Spleen (tissue), 7 donors: ENCODE measurements around the gene BICDL2.

Source experiments
- CTCF ChIP-seq, 11 experiments: fragments of 200-600 bp in 7 of 11; fragments of 450-650 bp in 4 of 11; sonication (generic) in 4 of 11; IDR thresholded peaks in 8 of 11; conservative IDR thresholded peaks in 3 of 11; 1 replicate in 7 of 11; 2 replicates in 4 of 11; pipeline versions ENCODE4 v1.4.0 to v1.8.0; 2016 to 2021; ENCODE audit warnings: antibody characterized with exemption in 11 of 11, inconsistent platforms in 4 of 11, mild to moderate bottlenecking in 1 of 11
- POLR2A ChIP-seq, 3 donors: fragments of 450-650 bp; IDR thresholded peaks; one replicate each; pipeline ENCODE4 v1.5.1; 2017; ENCODE audit warnings: antibody characterized with exemption in 3 of 3, mild to moderate bottlenecking in 1 of 3
- donor health status: DM: no; HTN: no; CAD: no; lungs with moderate emphysema.
- donor health status: DM: no; HTN: no; CAD: no.
- donor health status: DM: no; HTN: no; CAD: no.

DNA sequence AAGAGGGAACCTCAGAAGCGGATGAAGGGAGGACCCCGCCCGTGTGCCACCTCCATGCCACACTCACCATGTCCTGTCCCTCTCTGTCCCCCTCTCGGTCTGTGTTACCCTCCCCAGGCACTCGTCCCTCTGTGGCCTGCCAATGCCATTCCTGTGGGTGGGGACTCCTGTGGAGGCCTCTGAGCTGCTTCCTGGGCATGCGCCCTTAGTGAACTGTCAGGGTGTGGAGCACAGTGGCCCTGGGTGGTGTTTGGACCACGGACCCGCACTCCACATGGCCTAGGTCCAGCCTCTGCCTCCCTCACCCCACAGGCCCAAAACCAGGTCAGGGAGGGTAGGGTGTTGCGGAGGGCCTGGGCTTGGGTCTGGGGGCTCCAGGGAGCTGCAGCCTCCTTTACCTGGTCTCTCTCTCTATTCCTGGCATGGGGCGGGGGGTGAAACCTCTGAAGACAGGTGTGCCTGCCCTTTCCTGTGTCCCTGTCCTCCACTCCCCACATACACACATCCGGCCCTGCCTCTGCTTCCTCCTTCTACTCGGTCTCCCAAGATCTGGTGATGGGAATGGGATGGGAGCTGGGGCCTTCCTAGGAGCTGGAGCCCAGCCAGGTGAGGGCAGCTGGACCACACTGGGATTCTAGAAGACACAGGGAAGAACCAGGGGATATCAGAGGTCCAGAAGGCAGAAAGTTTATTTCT lies 45.0 kb downstream of the BICDL2 start:
- TF ChIP-seq CTCF (IDR thresholded peaks at IDR 0.05 in 8 of 11, conservative IDR thresholded peaks at IDR 0.05 in 3 of 11) = no peak
- TF ChIP-seq POLR2A (IDR thresholded peaks at IDR 0.05) = no peak
